K562 (cell line): ENCODE results near the gene KCNF1. TPM values are rescaled to one million over a fixed set of nuclear protein-coding genes. Genes with fewer than 3 reads are reported as not detected.

Experiments
- ATAC-seq: fragments of 200-7000 bp; cut with Tn5 transposase; 3 replicates; pipeline ENCODE4 v1.9.1; 2020; ENCODE audit warnings: moderate library complexity
- BruUV-seq: library from RNA; stranded (reverse); fragments of 400-500 nt; replicated peaks from 2 replicates; lab custom pipeline; 2021; lab: Mats Ljungman, UMichigan
- CTCF ChIA-PET: fragments of 300-600 bp; formaldehyde crosslinking; extraction: SDS; loops from one replicate; lab custom pipeline; 2021; ENCODE audit warnings: low intra/inter-chr PET ratio; lab: Yijun Ruan, JAX
- POLR2A ChIA-PET: fragments of 300-600, 350-650 bp; sonication (Branson Sonifier 250); formaldehyde crosslinking; extraction: SDS; loops from one replicate; lab custom pipeline; 2021; ENCODE audit warnings: antibody characterized with exemption, inconsistent platforms; lab: Yijun Ruan, JAX
- DNase-seq, 4 experiments: peaks; one replicate each; pipeline versions ENCODE4 v3.0.0 to v3.0.0-alpha.2; 2011 to 2018; ENCODE audit warnings: low spot score in 3 of 4, mixed read lengths in 3 of 4; ENCODE audit errors: extremely low read depth in 1 of 4
- FAIRE-seq: peaks from 2 replicates; lab custom pipeline; 2011; peaks lifted over from hg19 to GRCh38; lab: Jason Lieb, UNC
- H2AFZ ChIP-seq: 2 replicates; pipeline ENCODE4 v1.6.0; 2011; ENCODE audit warnings: low read depth, low read length, control low read depth, inconsistent platforms
- H3K27ac ChIP-seq: fragments of 200-600 bp; 3 replicates; pipeline ENCODE4 v1.8.0; 2011; ENCODE audit warnings: low read depth, mild to moderate bottlenecking, control low read depth, inconsistent platforms, low read length, moderate library complexity, mixed read lengths; ENCODE audit errors: extremely low read depth
- H3K27me3 ChIP-seq, 2 experiments: fragments of 300-600 bp in 1 of 2; 2 replicates in 1 of 2; 3 replicates in 1 of 2; pipeline versions ENCODE4 v1.6.0 to v1.8.0; 2011; ENCODE audit warnings: inconsistent platforms in 2 of 2, low read length in 2 of 2, mild to moderate bottlenecking in 1 of 2, mixed read lengths in 1 of 2, moderate library complexity in 1 of 2; ENCODE audit not compliant: control insufficient read depth in 2 of 2, insufficient read depth in 2 of 2
- H3K36me3 ChIP-seq: fragments of 300-600 bp; 3 replicates; pipeline ENCODE4 v1.8.0; 2011; ENCODE audit warnings: mild to moderate bottlenecking, low read length, inconsistent platforms; ENCODE audit not compliant: control insufficient read depth, insufficient read depth
- H3K4me1 ChIP-seq, 2 experiments: fragments of 200-600 bp in 1 of 2; replicated peaks in 1 of 2; 2 replicates in 1 of 2; 3 replicates in 1 of 2; pipeline versions ENCODE4 v1.5.1 to v1.8.0; 2011; ENCODE audit warnings: inconsistent platforms in 2 of 2, low read length in 2 of 2, mild to moderate bottlenecking in 1 of 2, mixed read lengths in 1 of 2, moderate library complexity in 1 of 2; ENCODE audit not compliant: control insufficient read depth in 2 of 2, insufficient read depth in 2 of 2
- H3K4me2 ChIP-seq: 2 replicates; pipeline ENCODE4 v1.6.1; 2011; ENCODE audit warnings: low read length, control low read depth, inconsistent platforms, mixed read lengths; ENCODE audit not compliant: insufficient read depth
- H3K4me3 ChIP-seq: fragments of 200-600 bp; sonication (generic), shearing (Covaris generic); 2 replicates; pipeline ENCODE4 v1.5.1; 2016; ENCODE audit warnings: control low read depth, inconsistent platforms
- H3K79me2 ChIP-seq: fragments of 200-600 bp; 3 replicates; pipeline ENCODE4 v1.8.0; 2011; ENCODE audit warnings: low read length, inconsistent platforms; ENCODE audit not compliant: control insufficient read depth, insufficient read depth
- H3K9ac ChIP-seq, 2 experiments: 2 replicates each; pipeline versions ENCODE4 v1.6.0 to v1.6.1; 2011; ENCODE audit warnings: low read depth in 2 of 2, low read length in 2 of 2, control low read depth in 1 of 2, inconsistent platforms in 1 of 2, mild to moderate bottlenecking in 1 of 2, mixed read lengths in 1 of 2; ENCODE audit not compliant: insufficient read depth in 1 of 2
- H3K9me1 ChIP-seq: one replicate; pipeline ENCODE4 v1.6.0; 2011; ENCODE audit warnings: inconsistent platforms, mild to moderate bottlenecking, low read length, moderate library complexity; ENCODE audit not compliant: control insufficient read depth, insufficient read depth
- H3K9me3 ChIP-seq: replicated peaks from 2 replicates; pipeline ENCODE4 v1.5.1; 2011; ENCODE audit warnings: low read depth, low read length, inconsistent platforms; ENCODE audit not compliant: control insufficient read depth, insufficient read depth
- H4K20me1 ChIP-seq: replicated peaks from 2 replicates; pipeline ENCODE4 v1.6.1; 2011; ENCODE audit warnings: low read length, inconsistent platforms, mixed read lengths; ENCODE audit not compliant: control insufficient read depth, insufficient read depth
- EGR1 ChIP-seq: fragments of 450-650 bp; conservative IDR thresholded peaks from 2 replicates; pipeline ENCODE4 v1.6.1; 2017; ENCODE audit warnings: mild to moderate bottlenecking
- EP400 ChIP-seq: fragments of 450-650 bp; IDR thresholded peaks from 2 replicates; pipeline ENCODE4 v1.6.1; 2017; ENCODE audit warnings: antibody characterized with exemption, mild to moderate bottlenecking, moderate library complexity
- HIVEP1 ChIP-seq: fragments of 250-450 bp; sonication (Bioruptor Pico); IDR thresholded peaks from 2 replicates; pipeline ENCODE4 v1.4.0; 2020; ENCODE audit warnings: mild to moderate bottlenecking
- HNRNPH1 ChIP-seq: fragments of 200-400 bp; formaldehyde crosslinking; optimal IDR thresholded peaks from 2 replicates; pipeline ENCODE3; 2017; ENCODE audit warnings: low read depth, mild to moderate bottlenecking, low read length, moderate library complexity
- ILF3 ChIP-seq: fragments of 450-650 bp; IDR thresholded peaks from 2 replicates; pipeline ENCODE4 v1.6.1; 2018; ENCODE audit warnings: antibody characterized with exemption, mild to moderate bottlenecking, moderate library complexity, borderline replicate concordance
- JUNB ChIP-seq: fragments of 450-650 bp; formaldehyde crosslinking; conservative IDR thresholded peaks from 2 replicates; pipeline ENCODE4 v1.4.0; 2020; ENCODE audit warnings: mild to moderate bottlenecking
- KHSRP ChIP-seq: fragments of 450-650 bp; IDR thresholded peaks from 2 replicates; pipeline ENCODE4 v1.6.1; 2017
- MBD1 ChIP-seq: fragments of 250-450 bp; sonication (Bioruptor Pico); IDR thresholded peaks from 2 replicates; pipeline ENCODE4 v1.8.0; 2022; ENCODE audit warnings: inconsistent platforms
- POLR2AphosphoS5 ChIP-seq: IDR thresholded peaks from 2 replicates; pipeline ENCODE4 v1.6.1; 2011; ENCODE audit warnings: mild to moderate bottlenecking, low read depth, low read length, moderate library complexity; ENCODE audit not compliant: control insufficient read depth, insufficient read depth
- SUPT5H ChIP-seq: fragments of 450-650 bp; IDR thresholded peaks from 2 replicates; pipeline ENCODE4 v1.6.1; 2016
- ZNF239 ChIP-seq: fragments of 250-450 bp; sonication (Bioruptor Pico); IDR thresholded peaks from 2 replicates; pipeline ENCODE4 v1.4.0; 2020; ENCODE audit warnings: mild to moderate bottlenecking
- ZNF699 ChIP-seq: fragments of 250-450 bp; sonication (Bioruptor Pico); IDR thresholded peaks from 2 replicates; pipeline ENCODE4 v1.8.0; 2021; ENCODE audit warnings: mild to moderate bottlenecking, moderate library complexity; ENCODE audit not compliant: insufficient replicate concordance
- WGBS: fragments of 100-300 bp; shearing (Covaris generic); methylation state at CpG from one replicate; pipeline ENCODE4 v1.1.6; 2016; ENCODE audit warnings: low coverage, mixed read lengths; ENCODE audit not compliant: insufficient coverage; ENCODE audit errors: missing lambda C conversion rate; 5-methylcytosine and 5-hydroxymethylcytosine counted together
- in situ Hi-C: fragments of 300-500 bp; cut with MboI; formaldehyde crosslinking; loops from 4 replicates; pipeline ENCODE4 v1.15.0; 2018; ENCODE audit warnings: inconsistent platforms, mixed read lengths
- intact Hi-C: fragments of 100-400 bp; cut with micrococcal nuclease; formaldehyde crosslinking; loops from 2 replicates; pipeline ENCODE4 v1.14.2; 2022
- polyA plus RNA-seq, 8 experiments: library from polyadenylated mRNA; depleted of rRNA in 4 of 8; stranded (reverse) in 5 of 8; unstranded in 3 of 8; fragments of >200 nt; fragmentation: Nextera tagmentation in 2 of 8; fragmentation: Illumina TruSeq in 1 of 8; extraction: Ambion mirVana in 2 of 8; extraction: Trizol in 1 of 8; gene quantifications; 2 replicates each; pipeline versions ENCODE4 v1.2.1 to v1.2.3, GENCODE V29; 2011 to 2014; ENCODE audit warnings: inconsistent platforms in 1 of 8, missing spikeins in 1 of 8
- total RNA-seq, 7 experiments: library from RNA; depleted of rRNA in 6 of 7; stranded (reverse); fragments of >200 nt in 6 of 7; fragmentation: Illumina TruSeq in 2 of 7; extraction: Trizol in 2 of 7; gene quantifications; 2 replicates each; pipeline versions ENCODE4 v1.2.1 to v1.2.3, GENCODE V29; 2011 to 2021; ENCODE audit warnings: low replicate concordance in 1 of 7

The KCNF1 gene
- total and polyA plus RNA-seq, 9 of the 15 experiments (the other 6 are each of a cell fraction or from before 2014, with no cell fraction given) = not detected

GRCh38 chr2:10903861-10904210 is 7.9 kb upstream of the KCNF1 start:
- Histone ChIP-seq H2AFZ (no peak overlapping the region), H3K4me3 (no peak overlapping the region), H3K9me3 (no peaks in the 10 kb centered on the region), H3K4me1 (no peaks in the 10 kb centered on the region), H3K36me3 (no peaks in the 10 kb centered on the region), H3K9ac (no peak overlapping the region), H3K27ac (no peak overlapping the region), H3K9me1 (no peaks in the 10 kb centered on the region), H3K27me3 (peaks cover 3 to 41% of the 10 kb centered on the region in 2 experiments; a peak in 4 of 5 replicates), H3K79me2 (no peaks in the 10 kb centered on the region), H4K20me1 (no peaks in the 10 kb centered on the region; the same call in 1 of the 2 replicates), H3K4me2 (no peak overlapping the region)
- CTCF ChIA-PET = no interaction called here
- BruUV-seq = no TSS peak
- no peak for DNase-seq
- no peak for FAIRE-seq
- intact Hi-C loops = no loop called here
- TF ChIP-seq EGR1 (no peak), ZNF699 (no peak), HIVEP1 (CRISPR knock-in tag) (no peak), ILF3 (no peak), EP400 (no peak), POLR2AphosphoS5 (no peak), KHSRP (no peak), MBD1 (CRISPR knock-in tag) (no peak), ZNF239 (CRISPR knock-in tag) (no peak), HNRNPH1 (no peak), SUPT5H (no peak), JUNB (no peak)
- POLR2A ChIA-PET = no interaction called here
- in situ Hi-C loops = no loop called here
- WGBS = 7% methylated on average over 1 of the region's 2 CpGs
- ATAC-seq = no peak
